D341Med (cell line): ENCODE data around the gene STK10.
"Not testable (repeated sequence)": the region's sequence is repeated elsewhere in the genome, so short reads cannot be mapped to it uniquely, and the experiment has no call there.

Experiments
- DNase-seq: peaks from one replicate; pipeline ENCODE4 v3.0.0; 2012; ENCODE audit warnings: low spot score

The STK10 gene

DNA sequence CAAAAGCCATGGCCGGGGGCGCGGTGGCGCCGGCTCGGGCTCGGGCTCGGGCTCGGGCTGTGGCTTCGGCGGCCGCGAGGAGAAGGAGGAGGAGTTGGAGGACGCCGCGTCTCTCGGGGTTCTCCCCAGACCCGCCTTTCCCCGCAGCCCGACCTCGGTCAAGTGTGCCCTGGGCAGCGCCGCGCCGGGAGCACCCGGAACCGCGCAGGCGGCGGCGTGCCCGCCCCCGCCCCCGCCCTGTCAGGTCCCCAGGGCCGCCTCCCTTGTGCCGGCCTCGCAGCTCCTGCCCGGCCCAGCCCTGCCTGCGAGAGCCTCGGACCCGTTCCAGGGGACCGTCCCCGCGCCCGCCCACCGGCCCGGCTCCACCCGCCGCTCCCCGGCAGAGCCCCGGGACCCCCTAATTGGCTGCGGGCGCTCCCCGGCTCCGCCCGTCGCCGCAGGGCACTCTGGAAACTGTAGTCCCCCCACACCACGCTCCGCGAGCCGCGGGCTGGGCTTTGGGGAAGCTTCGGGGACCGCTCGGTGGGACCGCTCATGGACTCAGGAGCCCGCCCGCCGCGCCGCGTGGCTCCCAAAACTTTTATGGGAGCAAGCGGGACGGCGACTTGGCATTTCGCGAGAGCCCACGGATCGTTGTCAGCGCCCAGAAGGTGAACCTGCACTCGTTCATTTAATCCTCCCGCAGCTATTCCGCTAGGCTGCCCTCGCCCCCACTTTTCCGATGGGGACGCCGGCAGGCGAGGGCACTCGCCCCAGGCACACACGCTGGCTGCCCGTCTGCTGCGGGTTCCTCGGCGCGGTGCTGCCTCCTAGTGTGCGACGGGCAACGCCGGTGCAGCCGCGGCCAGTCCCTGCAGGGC, at the start of gene STK10:
Gene STK10 (minus strand): TSS at position 192 of the 860 bp plus-strand sequence. CDS start 182 bp downstream, at position 10.
- peak; percentile 96 for DNase-seq

DNA sequence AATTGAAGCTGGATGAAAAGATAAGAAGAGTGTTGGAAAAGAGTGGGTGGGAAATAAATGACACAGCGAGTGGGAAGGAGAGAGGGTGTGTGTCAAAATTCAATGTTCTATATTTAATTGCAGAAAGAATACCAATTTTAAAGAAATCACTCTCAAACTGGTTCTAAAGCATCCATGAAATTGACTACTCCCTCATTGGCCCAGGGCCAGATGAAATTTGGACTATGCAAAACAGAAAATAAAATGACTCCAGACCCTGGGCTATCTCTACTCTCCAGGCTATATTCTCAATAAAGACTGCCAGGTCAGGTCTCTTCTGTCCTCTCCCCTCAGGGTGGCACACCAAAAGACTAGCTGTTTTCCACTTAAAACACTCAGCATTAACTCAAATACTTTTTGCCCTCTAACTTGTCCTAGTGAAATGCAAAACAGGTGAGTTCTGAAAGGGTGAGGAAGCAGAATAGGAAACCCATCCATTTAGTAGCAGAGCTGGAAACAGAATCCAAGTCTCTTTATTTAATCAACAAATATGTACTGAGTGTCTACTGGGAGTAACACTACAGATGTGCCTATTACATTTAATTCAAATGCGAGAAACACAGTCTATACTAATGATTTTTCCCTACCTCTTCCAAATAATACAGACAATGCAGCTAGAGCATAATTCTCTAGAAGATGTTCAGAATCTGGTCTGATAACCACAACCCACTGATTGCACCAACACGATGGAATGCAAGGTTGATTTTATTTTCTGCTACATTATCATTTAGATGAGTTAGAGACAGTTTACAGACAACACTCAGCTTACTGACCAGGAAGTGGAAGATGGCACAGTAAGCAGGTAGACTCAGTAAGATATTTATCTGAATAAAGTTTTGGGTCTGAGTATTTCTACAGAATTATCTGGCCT, 48.1 kb upstream of the STK10 start:
- no peak for DNase-seq

GRCh38 chr5:172235132-172235780, 47.2 kb upstream of the STK10 start:
- DNase-seq: no peak

- no peak for DNase-seq
Observed at GRCh38 chr5:172234031-172234430, 46.0 kb upstream of the STK10 start.

DNA sequence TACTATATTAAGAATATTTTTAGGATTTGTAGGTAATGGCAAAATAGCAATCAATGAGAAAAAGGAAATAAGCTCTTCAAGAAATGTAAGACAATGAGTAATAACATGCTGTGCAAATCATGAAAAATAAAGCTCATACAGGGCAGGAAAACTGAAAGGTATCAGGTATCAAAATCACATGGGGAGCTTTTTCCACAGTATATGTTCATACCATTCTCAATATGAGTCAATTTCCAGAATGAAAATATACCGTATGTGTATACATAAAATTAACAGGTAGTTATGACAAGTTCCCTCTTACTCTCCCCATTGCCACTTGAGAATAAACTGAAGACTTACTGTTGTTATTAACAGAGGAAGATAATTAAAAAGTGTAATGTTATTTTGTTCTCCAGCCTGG, 41.9 kb upstream of the STK10 start:
- DNase-seq: no peak

GRCh38 chr5:172224996-172225395, 37.0 kb upstream of the STK10 start:
- DNase-seq: no peak

- no peak for DNase-seq
Observed at GRCh38 chr5:172223901-172224873, 36.2 kb upstream of the STK10 start.

GRCh38 chr5:172219296-172219695, 31.3 kb upstream of the STK10 start:
- no peak for DNase-seq

DNA sequence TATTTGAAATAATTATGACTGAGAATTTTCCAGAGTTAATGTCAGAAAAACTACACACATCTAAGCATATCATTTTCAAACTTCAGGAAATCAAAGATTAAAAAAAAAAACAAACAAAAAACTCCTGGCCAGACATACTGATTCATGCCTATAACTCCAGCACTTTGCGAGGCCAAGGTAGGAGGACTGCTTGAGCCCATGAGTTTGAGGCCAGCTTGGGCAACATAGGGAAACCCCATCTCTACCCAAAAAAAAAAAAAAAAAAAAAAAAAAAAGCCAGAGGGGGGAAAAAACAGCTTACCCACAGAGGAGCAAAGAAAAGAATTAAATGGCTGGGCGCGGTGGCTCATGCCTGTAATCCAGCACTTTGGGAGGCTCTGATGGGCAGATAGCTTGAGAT, 28.3 kb upstream of the STK10 start:
- no peak for DNase-seq

DNA sequence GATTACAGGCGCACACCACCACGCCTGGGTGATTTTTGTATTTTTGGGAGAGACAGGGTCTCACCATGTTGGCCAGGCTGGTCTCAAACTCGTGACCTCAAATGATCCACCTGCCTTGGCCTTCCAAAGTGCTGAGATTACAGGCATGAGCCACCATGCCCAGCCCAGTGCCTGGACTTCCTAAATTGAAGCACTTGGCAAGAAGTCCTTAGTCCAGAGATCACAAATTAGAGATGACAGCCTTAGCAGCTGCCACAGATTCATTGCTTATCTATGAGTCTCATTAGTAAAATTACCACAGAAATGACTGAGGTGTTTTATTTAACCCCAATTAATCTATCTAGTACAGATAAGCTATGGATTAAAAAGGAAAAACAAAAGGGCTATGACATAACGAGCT, 25.1 kb upstream of the STK10 start:
- no peak for DNase-seq

DNA sequence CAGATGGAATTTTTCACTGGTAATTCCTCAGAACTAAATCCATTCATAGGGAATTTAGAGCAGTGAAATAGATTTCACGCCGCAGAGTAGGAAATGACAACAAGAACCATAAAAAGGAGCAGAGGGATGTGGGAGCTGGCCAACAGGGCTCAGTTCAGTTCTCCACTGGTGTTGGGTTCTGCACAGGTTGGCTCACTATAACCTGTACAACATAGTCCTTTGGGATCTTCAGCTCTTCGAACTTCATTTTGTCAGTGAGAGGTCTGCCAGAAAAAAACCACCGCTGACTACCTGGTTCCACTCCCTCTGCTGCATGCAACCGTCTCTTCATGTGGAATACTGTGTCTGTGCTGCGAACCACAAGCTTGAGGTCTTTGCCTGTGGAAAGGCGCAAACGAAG, 23.7 kb upstream of the STK10 start:
- DNase-seq: no peak

- DNase-seq: no peak
Observed at GRCh38 chr5:172209714-172210113, 21.7 kb upstream of the STK10 start.

DNA sequence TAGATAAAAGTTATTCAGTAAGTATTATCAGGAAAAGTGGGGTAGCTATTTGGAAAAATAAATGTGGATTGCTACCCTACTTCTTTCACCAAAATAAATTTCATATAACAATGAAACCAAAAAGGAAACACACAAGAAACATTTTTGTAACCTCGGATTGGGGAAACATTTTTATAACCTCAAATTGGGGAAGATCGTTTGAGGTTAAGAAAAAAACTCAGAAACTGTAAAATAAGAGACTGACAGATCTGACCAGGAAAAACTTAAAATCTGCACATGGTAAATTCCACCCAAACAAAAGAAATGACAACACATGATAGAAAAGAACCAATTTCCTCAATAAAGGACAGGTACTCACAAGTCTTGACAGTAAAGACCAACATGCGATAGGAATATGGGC, 19.5 kb upstream of the STK10 start:
- DNase-seq: no peak

GRCh38 chr5:172205984-172206383, 18.0 kb upstream of the STK10 start:
- DNase-seq: not testable (repeated sequence)

- no peak for DNase-seq
Observed at GRCh38 chr5:172200476-172200875, 12.5 kb upstream of the STK10 start.

DNA sequence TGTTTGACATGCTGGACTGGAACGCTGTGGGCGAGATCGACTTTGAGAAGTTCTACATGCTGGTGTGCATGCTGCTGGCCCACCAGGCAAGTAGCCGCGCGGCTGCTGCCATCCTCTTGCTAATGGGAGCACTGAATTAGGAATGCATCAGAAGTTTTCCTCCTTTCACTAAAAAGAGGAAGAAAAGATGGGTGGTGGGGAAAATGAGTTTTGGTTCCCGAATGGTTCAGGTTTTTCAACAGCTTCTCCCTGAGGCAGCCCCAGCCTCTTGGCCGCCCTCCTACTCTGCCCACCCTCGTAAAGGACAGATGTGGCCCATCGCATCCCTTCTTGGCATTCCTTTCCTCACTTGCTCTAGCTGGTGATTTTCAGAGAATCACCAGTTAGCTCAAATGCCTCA, 11.4 kb upstream of the STK10 start:
- DNase-seq: no peak

GRCh38 chr5:172197775-172198174, 9.8 kb upstream of the STK10 start:
- not testable (repeated sequence) for DNase-seq

DNA sequence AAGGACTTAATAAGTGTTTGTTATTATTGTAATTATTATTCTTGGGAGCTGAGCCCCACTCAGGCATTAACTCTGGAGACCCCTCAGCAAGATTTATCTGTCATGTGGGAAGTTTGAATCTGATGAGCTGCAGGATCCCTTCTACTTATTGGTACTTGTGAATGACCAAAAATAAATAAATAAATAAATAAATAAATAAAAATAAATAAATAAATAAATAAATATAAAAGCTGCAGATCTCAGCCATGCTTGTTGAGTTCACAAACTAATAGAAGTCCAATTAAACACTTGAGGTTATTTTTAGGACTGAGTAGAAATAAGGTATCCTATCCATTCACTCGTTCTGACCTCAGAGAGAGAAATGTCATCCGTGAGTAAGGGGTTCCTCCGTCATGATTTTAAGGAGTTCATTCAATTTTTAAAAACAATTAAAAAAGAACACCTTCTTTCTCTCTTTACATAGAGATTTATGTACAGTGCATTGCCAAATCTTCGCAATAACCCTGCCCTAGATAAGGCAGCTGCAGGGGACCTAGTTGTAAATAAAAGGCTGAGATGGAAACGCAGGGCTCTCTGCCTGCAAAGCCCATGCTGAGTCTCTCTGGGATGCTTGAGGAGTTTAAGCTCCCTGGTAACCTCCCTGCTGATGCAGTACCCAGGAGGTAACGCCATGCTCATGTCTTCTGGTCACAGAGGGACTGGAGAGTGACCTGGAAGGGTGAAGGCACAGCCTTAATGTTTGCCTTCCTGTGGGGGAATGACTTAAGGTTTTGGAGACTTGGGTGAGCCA, 7.2 kb upstream of the STK10 start:
- DNase-seq: no peak

DNA sequence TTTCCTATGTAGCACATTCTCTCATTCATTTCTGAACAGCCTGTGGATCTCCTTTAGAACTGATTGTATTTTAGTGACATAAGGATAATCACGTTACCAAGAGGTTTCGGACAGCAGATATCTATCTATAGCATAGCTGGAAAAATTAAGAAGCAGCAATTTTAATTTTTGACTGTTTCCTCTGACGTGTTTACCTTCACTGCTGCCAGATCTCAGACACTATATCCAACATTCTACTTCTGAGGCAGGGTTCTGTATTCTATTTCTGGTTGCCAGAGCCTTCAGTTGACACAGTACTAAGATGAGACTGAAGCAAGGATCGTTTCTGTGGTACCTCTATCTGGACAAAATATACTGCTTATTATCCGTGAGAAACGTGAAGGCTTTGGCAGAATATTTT, 5.8 kb upstream of the STK10 start, which contains the start of gene EFCAB9:
Gene EFCAB9 (plus strand): TSS at position 301 of the 400 bp plus-strand sequence. CDS start 1 bp downstream, at position 302.
- DNase-seq: no peak

DNA sequence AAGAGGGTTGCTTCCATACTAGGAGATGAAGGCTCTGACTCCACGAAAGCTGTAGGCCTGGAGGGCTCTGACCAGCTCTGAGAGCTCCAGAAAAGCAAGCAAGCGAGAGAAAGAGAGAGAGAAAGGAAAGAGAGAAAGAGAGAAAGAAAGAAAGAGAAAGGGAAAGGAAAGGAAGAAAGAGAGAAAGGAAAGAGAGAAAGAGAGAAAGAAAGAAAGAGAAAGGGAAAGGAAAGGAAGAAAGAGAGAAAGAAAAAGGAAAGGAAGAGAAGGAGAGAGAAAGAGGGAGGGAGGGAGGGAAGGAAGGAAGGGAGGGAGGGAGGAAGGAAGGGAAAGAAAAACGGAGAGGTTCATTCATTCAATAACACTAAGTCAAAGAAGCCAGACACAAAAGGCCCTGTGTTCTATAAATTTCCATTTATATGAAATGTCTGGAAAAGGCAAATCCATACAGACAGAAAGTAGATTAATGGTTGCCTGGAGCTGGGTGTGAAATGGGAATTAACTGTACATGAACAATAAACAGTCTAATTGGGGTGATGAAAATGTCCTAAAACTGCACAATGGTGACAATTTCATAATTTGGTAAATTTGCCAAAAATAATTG, 1.8 kb upstream of the STK10 start:
- no peak for DNase-seq
